Body of pancreas (tissue), 4 donors: Measurements from ENCODE around the gene GRID2.

Experiments
- CTCF ChIP-seq, 7 experiments: fragments of 450-650 bp in 4 of 7; fragments of 200-600 bp in 3 of 7; sonication (generic) in 3 of 7; IDR thresholded peaks; one replicate each; pipeline ENCODE4 v1.5.1; 2016 to 2019; ENCODE audit warnings: antibody characterized with exemption in 7 of 7
- POLR2A ChIP-seq, 3 donors: fragments of 450-650 bp; IDR thresholded peaks; one replicate each; pipeline ENCODE4 v1.6.1; 2016; ENCODE audit warnings: antibody characterized with exemption in 3 of 3, mild to moderate bottlenecking in 2 of 3

- TF ChIP-seq CTCF (IDR thresholded peaks at IDR 0.05): no peak
- TF ChIP-seq POLR2A (IDR thresholded peaks at IDR 0.05): no peak
Observed at GRCh38 chr4:93746031-93746430, 1442.3 kb downstream of the GRID2 start.
